Gastroesophageal sphincter (tissue), 3 donors: ENCODE measurements around the gene GPC1.

Source experiments
- EP300 ChIP-seq: sonication (generic); formaldehyde crosslinking; IDR thresholded peaks from one replicate; pipeline ENCODE4 v1.6.1; 2017; ENCODE audit warnings: antibody characterized with exemption, mild to moderate bottlenecking
- POLR2A ChIP-seq, 2 donors: fragments of 450-650 bp; IDR thresholded peaks; one replicate each; pipeline ENCODE4 v1.6.1; 2017; ENCODE audit warnings: antibody characterized with exemption in 2 of 2, mild to moderate bottlenecking in 2 of 2, moderate library complexity in 1 of 2
- TF ChIP-seq, protein P1 (sequence below), 4 experiments: fragments of 200-600 bp in 2 of 4; fragments of 450-650 bp in 2 of 4; sonication (generic) in 1 of 4; IDR thresholded peaks; one replicate each; pipeline ENCODE4 v1.5.1; 2017 to 2019; ENCODE audit warnings: antibody characterized with exemption in 4 of 4, mild to moderate bottlenecking in 2 of 4, moderate library complexity in 2 of 4

DNA sequence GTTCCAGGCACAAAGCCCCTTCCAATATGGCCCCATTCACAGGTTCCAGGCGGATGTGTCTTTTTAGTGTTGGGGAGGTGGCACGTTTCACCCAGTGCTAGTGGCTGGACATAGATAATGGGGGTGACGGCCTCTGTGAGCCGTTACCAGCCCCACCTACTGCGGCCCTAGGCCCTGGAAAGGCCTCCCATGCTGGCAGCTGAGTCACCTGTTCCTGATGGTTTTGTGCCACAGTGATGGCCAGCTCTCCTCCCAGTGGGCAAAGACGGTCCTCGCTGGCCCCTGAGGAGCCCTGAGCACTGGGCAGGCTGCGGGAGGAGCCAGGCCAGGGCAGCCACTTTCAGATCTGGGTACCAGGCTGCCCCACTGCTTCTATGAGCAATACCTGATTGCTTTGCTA is 40.0 kb upstream of the GPC1 start:
- TF ChIP-seq POLR2A (IDR thresholded peaks at IDR 0.05) (no peak), EP300 (no peak)
- TF ChIP-seq, protein P1, sequence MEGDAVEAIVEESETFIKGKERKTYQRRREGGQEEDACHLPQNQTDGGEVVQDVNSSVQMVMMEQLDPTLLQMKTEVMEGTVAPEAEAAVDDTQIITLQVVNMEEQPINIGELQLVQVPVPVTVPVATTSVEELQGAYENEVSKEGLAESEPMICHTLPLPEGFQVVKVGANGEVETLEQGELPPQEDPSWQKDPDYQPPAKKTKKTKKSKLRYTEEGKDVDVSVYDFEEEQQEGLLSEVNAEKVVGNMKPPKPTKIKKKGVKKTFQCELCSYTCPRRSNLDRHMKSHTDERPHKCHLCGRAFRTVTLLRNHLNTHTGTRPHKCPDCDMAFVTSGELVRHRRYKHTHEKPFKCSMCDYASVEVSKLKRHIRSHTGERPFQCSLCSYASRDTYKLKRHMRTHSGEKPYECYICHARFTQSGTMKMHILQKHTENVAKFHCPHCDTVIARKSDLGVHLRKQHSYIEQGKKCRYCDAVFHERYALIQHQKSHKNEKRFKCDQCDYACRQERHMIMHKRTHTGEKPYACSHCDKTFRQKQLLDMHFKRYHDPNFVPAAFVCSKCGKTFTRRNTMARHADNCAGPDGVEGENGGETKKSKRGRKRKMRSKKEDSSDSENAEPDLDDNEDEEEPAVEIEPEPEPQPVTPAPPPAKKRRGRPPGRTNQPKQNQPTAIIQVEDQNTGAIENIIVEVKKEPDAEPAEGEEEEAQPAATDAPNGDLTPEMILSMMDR (IDR thresholded peaks at IDR 0.05): no peak
